Urothelium cell line (cell line): ENCODE measurements around the gene P3H2.
"Not testable (repeated sequence)": the region's sequence is repeated elsewhere in the genome, so short reads cannot be mapped to it uniquely, and the experiment has no call there.

ENCODE experiments used
- DNase-seq: peaks from one replicate; pipeline ENCODE4 v3.0.0; 2011; ENCODE audit warnings: low spot score, mixed read lengths
- FAIRE-seq: peaks from 2 replicates; lab custom pipeline; 2011; peaks lifted over from hg19 to GRCh38; lab: Jason Lieb, UNC

P3H2 gene, protein sequence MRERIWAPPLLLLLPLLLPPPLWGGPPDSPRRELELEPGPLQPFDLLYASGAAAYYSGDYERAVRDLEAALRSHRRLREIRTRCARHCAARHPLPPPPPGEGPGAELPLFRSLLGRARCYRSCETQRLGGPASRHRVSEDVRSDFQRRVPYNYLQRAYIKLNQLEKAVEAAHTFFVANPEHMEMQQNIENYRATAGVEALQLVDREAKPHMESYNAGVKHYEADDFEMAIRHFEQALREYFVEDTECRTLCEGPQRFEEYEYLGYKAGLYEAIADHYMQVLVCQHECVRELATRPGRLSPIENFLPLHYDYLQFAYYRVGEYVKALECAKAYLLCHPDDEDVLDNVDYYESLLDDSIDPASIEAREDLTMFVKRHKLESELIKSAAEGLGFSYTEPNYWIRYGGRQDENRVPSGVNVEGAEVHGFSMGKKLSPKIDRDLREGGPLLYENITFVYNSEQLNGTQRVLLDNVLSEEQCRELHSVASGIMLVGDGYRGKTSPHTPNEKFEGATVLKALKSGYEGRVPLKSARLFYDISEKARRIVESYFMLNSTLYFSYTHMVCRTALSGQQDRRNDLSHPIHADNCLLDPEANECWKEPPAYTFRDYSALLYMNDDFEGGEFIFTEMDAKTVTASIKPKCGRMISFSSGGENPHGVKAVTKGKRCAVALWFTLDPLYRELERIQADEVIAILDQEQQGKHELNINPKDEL

DNA sequence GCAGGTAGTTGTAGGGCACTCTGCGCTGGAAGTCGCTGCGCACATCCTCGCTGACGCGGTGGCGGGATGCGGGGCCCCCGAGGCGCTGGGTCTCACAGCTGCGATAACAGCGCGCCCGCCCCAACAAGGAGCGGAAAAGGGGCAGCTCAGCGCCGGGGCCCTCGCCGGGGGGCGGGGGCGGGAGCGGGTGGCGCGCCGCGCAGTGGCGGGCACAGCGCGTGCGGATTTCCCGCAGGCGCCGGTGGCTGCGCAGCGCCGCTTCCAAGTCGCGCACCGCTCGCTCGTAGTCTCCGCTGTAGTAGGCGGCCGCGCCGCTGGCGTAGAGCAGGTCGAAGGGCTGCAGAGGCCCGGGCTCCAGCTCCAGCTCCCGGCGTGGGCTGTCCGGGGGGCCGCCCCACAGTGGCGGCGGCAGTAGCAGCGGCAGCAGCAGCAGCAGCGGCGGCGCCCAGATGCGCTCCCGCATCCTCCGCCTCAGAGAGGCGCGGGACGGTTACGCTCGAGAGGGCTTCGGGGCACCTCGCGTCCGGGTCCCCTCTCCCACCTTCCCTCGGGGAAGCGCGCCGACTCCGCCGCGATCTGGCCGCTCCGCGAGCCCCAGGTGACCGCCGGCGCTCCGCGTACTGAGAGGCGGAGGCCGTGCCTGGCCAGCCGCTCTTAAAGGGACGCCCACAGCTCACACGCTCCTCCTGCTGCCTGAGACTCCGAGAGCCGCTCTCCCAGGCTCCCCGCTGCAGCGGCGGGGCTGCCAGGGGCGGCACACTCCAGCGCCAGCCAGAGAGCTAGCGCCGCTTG is at the start of gene P3H2:
TSS of gene P3H2 (minus strand) at position 629 of the 792 bp plus-strand sequence. CDS start at position 463, 166 bp downstream.
- FAIRE-seq (no peak), DNase-seq (peak; percentile 94)

DNA sequence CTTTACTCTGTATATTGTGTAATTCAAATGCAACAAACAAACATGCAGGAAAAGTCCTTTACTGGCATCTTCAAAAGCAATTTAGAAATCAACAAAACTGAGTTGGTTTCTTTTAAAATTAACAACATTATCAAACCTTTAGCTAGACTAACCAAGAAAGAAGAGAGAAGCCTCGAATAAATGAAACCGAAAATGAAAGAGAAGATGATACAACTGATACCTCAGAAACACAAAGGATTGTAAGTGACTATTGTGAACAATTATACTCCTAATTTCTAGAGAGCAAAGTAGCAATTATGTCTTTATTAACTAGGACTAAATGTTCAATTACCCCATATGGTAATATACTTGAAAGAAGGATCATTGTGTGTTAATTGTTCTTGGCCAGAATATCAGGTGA is 49.2 kb upstream of the P3H2 start:
- DNase-seq: no peak

DNA sequence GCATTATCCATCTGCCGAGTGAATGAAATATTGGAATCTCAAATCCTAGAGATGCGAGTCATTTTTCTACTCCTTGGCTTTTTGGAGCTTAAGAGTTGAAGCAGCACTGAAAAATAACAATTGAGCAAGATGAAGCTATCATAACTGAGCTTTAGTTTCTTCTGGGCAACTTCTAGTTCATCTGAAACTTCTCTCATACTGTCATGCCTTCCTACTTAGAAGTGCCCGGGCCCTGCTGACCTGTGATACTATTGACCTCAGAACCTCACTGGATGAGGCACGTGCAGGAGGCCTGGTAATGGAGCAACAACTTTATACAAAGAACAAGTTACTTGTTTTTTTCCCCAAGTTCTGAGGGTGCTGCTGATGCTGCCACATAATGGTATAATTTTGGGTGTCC is 48.5 kb upstream of the P3H2 start:
- FAIRE-seq: no peak

More for the DNA sequence above, 49.2 kb upstream of the P3H2 start:
- no peak for FAIRE-seq

DNA sequence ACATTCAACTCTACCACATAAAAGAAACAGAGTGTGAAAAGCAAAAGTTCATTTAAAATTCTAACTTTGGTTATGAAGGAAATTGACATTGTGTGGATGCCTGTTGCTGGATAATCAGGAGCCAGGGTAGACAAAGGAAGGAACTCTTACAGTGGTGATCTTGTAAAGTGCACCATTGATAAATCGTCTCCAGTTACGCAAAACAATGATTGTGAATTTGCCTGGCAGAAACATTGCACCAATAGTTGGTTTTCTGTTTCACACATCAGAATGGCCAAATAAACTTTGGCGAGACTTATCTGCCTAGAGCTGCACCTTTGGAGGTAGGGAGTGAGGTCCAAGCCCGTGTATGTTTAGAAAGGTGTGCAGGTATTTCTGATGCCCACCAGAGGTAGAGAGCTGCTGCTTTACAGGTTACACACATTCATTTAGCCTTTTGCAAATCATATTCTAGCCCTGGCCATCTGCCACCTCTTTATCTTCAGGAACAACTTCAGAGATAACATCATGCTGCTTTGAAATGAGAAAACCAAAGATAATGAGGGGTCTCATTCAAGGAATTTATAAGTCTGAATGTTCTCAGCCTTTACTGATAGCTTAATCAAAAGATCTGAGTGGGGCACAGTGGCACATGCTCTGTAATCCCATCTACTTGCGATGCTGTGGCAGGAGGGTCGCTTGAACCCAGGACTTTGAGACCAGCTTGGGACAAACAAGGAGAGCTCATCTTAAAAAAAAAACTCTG is 47.4 kb upstream of the P3H2 start:
- no peak for FAIRE-seq

More for the DNA sequence above, 48.5 kb upstream of the P3H2 start:
- DNase-seq: no peak

DNA sequence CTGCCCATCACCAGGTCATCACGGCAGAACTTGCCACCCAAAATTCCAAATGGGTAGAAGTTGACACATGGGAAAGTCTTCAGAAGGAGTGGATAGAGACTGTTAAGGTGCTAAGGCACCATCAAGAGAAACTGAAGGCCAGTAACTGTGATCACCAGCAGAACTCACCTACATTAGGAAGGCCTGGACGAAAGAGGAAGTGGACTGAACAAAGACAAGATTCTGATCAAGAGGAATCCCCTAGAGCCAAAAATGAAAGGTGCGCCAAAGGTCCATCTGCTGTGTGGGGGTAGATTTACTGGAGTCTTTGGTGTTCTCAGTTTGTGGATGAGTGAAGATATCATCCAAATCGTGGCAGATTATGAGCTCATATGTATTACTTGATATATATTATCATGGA is 46.3 kb upstream of the P3H2 start:
- DNase-seq (no peak), FAIRE-seq (no peak)

More for the DNA sequence above, 47.4 kb upstream of the P3H2 start:
- no peak for DNase-seq

DNA sequence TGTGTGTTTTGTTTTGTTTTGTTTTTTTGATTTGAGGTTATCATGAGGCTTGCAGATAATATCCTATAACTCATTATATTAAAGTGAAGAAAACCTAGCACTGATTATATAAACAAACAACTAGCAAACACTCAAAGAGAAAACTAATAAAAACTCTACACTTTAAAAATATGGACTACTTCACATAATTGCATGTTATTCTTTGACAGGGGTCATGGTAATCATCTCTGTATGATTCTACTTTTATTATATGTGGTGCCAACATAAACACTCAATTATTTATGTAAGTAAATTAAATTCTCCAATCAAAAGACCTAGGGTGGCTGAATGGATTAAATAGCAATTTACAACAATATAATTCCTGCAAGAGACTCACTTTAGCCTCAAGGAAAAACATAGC is 44.6 kb upstream of the P3H2 start:
- FAIRE-seq: no peak
- no peak for DNase-seq

DNA sequence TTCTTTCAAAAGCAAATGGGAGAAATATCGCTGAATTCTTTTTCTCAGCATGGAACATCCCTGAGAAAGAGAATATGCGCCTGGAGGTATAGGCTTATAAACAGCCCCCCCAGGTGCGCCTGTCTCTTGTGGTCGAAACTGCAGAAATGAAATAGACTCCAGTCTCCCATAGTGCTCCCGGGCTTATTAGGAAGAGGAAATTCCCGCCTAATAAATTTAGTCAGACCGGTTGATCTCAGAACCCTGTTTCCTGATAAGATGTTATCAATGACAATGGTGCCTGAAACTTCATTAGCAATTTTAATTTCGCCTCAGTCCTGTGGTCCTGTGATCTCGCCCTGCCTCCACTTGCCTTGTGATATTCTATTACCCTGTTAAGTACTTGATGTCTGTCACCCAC is 41.3 kb upstream of the P3H2 start:
- not testable (repeated sequence) for FAIRE-seq, DNase-seq

DNA sequence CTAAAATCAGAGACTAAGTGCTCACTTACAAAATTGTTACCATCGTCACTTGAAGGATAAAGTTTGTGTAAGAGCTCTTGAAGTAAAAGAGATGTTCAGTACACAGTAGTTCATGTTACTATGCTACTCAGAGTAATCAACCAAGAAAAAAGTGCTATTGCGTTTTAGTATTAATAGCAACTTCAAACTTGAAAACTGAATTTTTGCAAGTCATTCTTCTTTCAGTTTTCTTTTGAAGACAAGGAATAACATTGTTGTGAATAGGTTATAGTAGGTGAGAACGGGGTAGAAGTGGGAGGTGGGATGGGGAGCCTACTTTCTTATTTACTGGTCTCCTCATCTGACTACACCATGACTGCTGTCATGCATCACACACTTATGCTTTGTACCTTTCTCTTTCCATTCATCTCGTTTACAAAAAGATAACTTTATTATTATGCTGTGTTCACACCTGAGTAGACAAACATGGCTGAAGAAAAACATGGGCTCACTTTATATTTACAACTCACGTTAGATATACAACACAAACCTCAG is 39.3 kb upstream of the P3H2 start:
- FAIRE-seq (no peak), DNase-seq (no peak)

DNA sequence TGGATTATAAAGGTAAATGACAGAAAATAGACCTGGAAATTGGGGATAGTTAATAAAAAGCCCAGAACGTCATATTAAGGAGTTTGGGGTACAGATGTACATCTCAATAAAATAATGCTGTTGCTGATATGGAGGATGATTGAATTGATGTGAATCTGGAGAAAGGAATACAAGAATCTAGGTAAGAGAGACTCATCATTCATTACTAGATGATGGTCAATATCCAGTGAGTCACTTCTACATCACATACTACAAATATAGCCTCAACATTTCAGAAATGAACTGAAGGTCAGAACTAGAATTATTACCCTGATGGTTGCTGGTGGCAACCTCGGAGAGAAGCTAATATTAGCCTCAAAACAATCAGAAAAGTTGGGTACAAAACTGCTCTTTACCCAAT is 37.6 kb upstream of the P3H2 start:
- DNase-seq: no peak
- no peak for FAIRE-seq

DNA sequence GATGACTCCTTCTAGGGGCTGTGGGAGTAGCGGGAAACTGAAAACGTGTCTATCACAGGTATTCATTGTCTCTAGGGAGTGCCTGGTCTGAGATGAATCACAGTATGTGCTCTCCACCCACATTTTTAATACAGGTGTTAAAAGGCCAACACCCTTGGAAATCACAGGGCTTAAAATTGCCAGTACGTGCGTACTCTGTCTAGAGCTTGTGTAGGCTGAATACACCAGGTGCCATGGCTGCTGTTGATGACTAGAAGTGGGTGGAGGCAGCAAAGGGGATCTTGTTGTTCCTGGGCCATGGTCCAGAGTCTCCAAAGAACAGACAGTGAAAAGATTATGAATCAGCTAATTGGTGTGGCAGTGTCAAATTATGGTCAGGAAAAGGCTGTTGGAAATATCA is 35.1 kb upstream of the P3H2 start:
- DNase-seq (peak; percentile 8), FAIRE-seq (peak; percentile 73)

DNA sequence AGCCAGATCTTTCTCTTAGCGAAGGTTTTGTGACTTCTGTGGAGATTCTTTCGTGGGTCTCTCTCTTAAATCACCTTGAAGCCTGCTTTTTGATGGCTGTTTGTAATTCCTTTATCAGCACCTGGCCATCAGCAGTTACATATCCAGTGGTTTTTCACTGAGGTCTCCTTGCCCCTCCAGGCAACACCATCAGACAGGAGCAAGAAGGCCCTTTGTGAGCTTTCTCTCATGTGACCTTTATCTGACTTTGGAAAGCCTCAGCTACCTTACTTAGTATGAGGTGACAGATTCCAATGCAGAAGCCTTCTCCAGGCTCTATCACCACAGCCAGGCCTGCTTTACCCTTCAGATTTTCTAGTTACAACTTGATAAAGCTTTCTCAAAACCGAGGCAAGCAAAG is 30.0 kb upstream of the P3H2 start:
- FAIRE-seq: no peak
- no peak for DNase-seq

DNA sequence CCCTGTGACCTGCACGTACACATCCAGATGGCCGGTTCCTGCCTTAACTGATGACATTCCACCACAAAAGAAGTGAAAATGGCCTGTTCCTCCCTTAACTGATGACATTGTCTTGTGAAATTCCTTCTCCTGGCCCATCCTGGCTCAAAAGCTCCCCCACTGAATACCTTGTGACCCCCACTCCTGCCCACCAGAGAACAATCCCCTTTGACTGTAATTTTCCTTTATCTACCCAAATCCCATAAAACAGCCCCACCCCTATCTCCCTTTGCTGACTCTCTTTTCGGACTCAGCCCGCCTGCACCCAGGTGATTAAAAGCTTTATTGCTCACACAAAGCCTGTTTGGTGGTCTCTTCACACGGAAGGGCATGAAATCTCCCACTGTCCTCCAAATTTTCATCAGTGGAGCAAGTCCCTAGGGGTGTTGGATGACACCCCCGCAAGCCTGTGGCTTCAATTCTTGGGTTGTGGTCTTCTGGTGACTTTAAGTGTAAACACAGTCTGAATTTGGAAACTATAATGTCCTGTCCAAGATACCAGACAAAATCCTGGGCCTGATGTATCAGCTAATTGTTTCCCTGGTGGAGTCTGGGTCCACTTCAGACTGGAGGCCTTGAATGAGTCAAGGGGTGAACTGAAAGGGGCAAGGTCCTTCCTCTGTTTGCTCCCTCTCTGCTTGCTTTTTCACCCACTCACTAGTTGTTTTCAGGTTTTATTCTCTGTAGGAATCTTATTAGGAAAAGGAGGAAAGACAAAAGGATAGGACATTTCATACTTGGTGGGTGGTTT is 29.3 kb upstream of the P3H2 start:
- FAIRE-seq, DNase-seq: not testable (repeated sequence)

DNA sequence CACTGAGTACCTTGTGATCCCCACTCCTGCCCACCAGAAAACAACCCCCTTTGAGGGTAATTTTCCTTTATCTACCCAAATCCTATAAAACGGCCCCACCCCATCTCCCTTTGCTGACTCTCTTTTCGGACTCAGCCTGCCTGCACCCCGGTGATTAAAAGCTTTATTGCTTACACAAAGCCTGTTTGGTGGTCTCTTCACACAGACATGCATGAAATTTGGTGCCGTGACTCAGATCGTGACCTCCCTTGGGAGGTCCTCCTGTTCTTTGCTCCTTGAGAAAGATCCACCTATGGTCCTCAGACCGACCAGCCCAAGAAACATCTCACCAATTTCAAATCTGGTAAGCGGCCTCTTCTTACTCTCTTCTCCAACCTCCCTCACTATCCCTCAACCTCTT is 24.1 kb upstream of the P3H2 start:
- not testable (repeated sequence) for FAIRE-seq, DNase-seq

DNA sequence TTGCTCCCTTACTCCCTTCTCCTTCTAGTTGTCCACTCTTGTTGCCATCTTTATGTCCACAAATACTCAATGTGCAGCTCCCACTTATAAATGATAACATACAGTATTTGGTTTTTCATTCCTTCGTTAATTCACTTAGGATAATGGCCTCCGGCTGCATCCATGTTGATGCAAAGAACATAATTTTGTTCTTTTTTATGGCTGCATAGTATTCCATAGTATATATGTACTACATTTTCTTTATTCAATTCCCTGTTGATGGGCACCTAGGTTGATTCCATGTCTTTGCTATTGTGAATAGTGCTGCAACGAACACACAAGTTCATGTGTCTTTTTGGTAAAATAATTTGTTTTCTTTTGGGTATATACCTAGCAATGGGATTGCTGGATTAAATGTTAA is 21.3 kb upstream of the P3H2 start:
- FAIRE-seq: no peak
- no peak for DNase-seq

DNA sequence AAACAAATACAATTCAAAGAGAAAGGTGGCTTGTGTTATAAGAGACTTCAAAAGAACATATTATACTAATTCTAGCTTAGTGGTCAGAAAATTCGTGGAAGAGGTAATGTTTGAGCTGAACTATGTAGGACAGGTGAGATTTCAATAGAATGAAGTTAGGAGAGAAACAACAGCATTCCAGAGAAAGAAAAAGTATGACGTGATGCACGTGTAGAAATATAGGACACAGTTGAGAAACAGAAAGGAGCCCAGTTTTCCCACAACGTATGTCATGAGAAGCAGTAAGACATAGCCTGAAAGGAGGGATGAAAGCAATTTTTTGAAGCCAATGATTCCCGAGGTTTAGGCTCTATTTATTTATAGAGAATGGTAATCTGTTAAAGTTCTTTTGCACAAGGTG is 18.7 kb upstream of the P3H2 start:
- FAIRE-seq (no peak), DNase-seq (no peak)

DNA sequence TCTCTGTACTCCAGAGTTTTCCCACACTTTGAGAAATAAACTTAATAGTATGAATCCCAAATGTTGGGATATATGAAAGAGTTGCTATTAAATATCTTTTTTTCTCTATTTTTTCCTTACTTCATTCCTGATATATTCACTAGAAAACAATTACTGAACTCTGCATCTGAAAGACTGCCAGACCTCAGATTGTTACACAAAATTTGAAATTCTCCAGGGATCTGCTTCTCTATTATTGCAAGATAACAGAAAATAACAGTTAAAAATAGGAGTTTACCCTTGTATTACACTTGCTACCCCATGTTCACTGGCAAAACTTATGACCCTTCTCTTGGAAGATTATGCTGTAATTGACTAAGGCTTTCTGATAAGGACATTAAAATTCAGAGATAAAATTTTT is 11.7 kb upstream of the P3H2 start:
- FAIRE-seq (no peak), DNase-seq (no peak)

DNA sequence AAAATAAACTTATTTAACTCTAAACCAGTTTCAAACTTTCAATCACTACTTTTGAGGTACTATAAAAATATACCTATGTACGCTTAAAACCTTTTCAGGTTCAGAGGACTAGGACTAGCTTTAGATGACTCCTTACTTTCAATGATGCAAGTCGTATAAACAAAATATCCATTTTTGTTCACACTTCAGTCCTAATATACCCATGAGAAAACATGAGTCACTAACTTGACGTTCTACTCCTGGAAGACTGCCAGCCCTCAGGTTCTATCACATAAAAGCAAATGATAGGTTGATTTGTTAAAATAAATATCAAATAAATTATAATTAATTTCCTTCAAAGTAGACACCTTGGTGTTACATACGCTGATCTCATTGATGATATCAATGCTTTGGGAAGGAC is 10.6 kb upstream of the P3H2 start:
- peak; percentile 47 for DNase-seq
- FAIRE-seq: no peak

DNA sequence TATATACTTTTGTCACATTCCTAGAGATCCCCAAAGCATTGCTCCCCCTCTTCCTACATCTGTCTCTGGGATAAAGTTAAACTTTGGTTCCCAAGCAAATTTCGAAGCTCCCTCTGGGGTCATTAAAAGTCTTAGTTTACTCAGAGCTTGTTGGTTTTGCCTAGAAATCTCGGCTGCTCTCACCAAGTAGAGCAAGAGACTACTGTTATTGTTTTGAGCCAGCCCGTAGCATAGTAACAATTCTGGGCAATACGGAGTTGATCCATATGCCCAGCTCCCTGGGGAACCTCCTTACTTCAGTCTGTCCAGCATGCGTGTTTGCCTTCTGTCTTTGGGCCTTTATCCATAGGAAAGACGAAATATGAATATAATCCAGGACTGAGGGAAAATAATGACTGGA is 10.0 kb upstream of the P3H2 start:
- DNase-seq: no peak
- FAIRE-seq: no peak

DNA sequence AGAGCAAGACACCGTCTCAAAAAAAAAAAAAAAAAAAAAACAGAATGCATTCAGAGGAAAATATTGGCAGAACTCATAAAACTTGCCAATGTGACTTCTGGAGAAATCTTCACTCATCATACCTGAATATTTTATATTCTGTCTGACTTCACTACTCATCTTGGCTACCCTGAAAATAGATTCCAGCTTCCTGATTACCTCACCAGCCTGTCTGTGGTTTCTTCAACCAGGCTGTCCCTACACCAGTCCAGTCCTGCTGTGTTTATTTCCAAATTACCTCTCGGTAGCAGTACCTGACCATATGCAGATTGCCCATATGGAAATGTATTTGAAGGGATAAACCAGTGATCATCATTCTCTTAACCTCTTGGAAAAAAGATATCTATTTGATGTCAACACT is 9.3 kb upstream of the P3H2 start:
- DNase-seq (no peak), FAIRE-seq (no peak)

DNA sequence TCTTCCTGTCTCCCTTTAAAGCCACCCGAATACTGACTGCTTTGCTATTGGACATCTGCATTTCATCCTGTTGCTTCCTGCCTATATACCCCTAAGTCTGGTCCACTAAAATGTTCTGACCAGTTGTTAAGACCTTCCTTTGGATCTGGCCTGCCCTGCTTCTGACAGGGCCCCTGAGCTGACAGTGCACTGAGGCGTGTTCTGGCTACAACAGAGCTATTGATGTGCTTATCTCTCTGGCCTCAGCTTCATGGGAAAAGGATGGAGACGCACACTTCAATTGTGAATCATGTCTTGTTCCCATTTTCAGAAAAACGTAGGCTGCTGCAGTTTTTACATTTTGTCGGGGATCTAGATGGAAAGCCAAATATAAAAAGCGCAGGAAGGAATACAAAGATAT is 7.1 kb upstream of the P3H2 start:
- FAIRE-seq (no peak), DNase-seq (no peak)
